GM12873 (cell line): ENCODE results near the gene MINDY4.

Source experiments
- TF ChIP-seq, protein P1 (sequence below): IDR thresholded peaks from 2 replicates; pipeline ENCODE4 v1.5.1; 2012; ENCODE audit warnings: low read depth, mild to moderate bottlenecking, moderate library complexity, low read length, control low read depth; ENCODE audit not compliant: insufficient read depth; ENCODE audit errors: missing control alignments

The MINDY4 gene

DNA sequence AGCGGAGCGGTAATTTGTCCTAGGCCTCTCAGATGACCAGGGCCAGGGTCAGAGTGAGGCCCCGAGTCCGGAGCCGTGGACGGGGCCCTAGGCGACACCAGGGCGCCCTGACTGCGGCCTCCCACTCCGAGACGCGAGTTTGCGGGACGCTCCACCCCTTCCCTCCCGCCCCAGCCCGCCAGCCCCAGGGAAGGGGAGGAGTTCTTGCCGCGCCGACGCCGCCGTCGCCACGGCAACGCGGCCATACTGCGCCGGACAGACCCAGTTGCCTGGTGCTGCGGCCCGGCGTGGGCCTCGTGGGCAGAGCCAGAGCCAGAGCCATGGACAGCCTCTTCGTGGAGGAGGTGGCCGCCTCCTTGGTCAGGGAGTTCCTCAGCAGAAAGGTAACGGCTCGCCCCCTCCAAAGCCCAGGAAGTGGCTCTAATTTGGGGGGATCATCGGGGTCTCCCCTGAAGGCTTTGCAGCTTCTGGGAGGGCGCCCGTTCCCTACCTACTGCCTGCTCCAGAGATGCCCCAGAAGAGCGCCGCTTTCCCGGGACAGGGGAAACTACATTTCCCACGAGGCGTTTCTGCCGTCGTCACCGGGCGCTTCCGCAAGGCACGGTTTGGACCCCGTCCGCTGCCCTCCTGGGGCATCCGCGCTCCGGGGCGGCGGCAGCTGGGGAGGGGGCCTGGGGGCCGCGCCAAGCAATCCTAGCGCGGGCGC is at the start of gene MINDY4:
Gene MINDY4 (plus strand): TSS at position 244 of the 706 bp plus-strand sequence. CDS start 77 bp downstream, at position 321.
- TF ChIP-seq, protein P1, sequence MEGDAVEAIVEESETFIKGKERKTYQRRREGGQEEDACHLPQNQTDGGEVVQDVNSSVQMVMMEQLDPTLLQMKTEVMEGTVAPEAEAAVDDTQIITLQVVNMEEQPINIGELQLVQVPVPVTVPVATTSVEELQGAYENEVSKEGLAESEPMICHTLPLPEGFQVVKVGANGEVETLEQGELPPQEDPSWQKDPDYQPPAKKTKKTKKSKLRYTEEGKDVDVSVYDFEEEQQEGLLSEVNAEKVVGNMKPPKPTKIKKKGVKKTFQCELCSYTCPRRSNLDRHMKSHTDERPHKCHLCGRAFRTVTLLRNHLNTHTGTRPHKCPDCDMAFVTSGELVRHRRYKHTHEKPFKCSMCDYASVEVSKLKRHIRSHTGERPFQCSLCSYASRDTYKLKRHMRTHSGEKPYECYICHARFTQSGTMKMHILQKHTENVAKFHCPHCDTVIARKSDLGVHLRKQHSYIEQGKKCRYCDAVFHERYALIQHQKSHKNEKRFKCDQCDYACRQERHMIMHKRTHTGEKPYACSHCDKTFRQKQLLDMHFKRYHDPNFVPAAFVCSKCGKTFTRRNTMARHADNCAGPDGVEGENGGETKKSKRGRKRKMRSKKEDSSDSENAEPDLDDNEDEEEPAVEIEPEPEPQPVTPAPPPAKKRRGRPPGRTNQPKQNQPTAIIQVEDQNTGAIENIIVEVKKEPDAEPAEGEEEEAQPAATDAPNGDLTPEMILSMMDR = no peak

DNA sequence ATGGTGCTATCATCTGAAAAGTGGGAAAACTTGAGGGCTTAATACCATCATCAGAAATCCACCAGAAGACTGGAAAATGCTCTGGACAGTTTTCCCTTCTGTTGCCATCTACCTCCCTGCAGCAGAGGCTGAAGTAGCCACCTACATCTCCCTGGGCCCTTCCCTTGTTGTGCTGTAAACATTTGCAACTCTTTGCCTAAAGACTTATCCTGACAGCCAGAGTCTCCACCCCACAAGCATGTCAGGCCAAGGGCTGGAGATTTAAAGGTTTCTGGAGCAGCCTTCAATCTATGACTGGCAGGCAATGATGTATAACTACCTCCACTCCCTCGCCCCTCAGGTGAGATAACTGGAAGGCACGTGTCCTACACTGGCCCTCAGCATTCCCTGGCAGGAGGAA is 49.0 kb upstream of the MINDY4 start:
- TF ChIP-seq, protein P1 = no peak

DNA sequence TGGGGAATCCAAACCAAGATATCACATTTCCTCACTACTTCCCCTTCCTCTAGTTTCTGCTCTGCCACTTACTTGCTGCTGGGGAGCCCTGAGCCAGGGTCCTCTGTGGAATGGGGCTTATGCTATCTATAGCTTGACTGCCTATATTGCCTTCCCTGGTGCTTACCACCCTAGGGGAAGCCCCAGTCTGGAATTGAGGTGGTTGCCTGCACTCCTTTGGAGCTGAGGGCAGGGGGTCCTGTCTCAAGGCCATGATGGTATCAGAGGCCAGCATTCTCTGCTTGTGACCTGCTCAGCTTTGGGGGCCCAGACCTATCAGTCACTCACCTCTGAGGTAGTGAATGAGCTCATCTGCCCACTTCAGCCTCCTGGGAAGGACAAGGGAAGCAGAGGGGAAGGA is 48.5 kb upstream of the MINDY4 start:
- TF ChIP-seq, protein P1 = no peak

DNA sequence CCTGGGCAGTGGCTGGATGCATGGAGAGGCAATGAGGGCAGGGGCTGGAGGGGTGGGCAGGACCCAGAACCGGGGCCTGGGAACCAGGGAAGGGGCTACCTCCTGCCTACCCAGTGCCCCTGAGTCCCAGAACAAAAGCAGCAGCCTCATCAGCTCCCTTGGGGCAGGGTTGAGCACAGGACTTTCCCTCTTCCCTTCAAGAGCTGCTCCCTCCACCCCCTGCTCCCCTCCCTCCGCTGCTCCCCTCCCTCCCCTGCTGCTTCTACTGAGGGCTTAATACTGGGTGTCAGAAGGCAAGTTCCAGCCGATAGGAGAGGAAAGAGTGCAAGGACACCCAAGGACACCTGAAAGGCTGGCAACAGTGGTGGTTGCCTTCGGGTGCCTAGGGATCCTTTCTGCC is 47.4 kb upstream of the MINDY4 start:
- TF ChIP-seq, protein P1 = no peak

DNA sequence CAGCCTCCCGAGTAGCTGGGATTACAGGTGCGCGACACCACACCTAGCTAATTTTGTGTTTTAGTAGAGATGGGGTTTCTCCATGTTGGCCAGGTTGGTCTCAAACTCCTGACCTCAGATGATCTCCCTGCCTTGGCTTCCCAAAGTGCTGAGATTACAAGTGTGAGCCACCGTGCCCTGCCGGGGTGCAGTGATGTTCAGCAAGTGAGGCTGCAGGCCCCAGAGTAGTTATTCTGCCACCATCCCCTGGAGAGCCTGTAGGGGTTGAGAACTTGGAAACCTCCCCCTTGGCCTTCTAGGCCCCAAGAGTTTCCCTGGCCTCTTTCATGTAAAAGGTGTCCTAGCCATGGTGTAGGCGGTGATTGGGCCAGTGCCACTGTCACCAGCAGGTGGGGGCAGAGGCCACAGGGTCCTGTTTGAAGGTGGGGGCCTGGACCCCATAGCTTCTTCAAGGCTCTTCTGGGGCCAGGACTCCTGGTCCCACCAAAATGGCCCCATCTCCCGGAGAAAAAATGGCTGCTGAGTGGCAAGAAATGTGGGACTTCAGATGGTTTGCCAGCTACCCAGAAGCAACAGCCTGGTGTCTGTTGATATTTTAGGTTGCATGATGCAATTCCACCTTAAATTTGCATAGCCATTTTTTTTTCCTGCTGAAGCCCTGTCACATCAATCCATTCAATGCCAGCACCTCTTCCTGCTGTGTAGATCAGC is 44.8 kb upstream of the MINDY4 start:
- TF ChIP-seq, protein P1 = peak; percentile 9

DNA sequence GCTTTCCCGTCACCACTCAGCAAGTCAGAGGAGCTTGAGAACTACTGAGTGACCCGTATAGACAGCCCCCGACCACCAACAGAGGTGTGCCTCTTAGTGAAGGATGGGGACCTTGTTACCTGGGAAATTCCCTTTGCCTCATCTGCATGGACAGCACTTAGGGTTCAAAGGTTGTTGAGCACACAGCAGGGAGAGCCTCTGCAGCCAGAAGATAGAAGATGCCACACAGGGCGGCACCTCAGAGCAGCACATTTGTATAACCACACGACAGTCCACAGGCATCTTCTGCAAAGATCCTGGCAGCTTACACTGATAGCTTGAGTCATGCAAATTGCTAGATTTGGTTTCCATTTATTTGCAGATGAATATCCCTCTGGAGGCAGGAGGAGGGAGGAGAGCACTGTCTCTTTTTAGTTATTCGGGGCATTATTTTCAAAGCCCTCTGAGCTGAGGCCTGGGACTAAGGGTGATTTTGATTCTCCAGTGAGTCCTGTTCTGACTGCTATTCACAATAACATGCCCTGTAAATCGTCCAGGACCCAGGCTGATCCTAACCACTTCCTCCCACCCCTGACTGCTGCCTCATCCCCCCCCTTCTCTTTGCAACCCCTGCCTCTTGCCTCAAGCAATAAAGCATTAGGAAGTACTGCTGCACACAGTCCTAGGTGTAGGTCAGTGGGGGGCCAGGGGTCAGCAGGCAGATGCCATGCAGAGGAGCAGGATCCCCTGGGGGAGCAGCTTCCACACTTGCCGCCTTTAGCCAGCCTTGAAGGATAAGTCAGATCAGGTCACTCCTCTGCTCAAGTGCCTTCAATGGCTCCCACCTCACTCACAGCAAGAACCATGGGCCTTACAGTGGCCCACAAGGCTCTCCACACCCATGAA is 43.9 kb upstream of the MINDY4 start:
- TF ChIP-seq, protein P1 = no peak

DNA sequence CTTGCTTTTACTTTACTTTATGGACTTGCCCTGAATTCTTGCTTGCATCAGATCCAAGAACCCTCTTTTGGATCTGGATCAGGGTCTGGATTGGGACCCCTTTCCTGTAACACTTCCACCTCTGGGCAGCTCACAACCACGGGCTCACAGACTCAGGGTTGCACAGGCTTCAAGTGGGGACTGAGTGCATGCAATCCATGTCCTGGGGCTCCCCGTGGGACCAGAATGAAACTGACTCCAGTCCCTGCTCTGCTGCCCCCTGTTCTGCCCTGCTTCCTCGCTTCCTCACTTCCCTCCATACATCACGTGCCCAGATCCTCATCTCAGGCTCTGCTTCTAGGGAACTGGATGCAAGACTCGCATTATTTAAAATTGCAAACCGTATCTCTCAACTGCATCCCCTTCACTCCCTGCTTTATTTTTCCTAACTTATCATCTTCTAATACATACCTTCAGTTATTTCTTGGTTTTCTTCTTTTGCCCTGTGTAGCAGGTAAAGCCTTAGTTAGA is 42.6 kb upstream of the MINDY4 start:
- TF ChIP-seq, protein P1 = no peak
